Spinal cord (tissue), 10 donors: ENCODE data around the gene HSPA12A. TPM values are rescaled to one million over a fixed set of nuclear protein-coding genes. Genes with fewer than 3 reads are reported as not detected.

Experiments
- DNase-seq, 6 donors: peaks; one replicate each; pipeline versions ENCODE4 v3.0.0 to v3.0.0-alpha.2; 2013 to 2015; ENCODE audit warnings: low spot score in 6 of 6, low read depth in 4 of 6
- H3K27ac ChIP-seq: one replicate; pipeline ENCODE4 v1.5.1; 2013; ENCODE audit warnings: low read depth, low read length, control low read depth
- H3K27me3 ChIP-seq: one replicate; pipeline ENCODE4 v1.6.1; 2013; ENCODE audit warnings: low read length; ENCODE audit not compliant: control insufficient read depth, insufficient read depth
- H3K36me3 ChIP-seq: one replicate; pipeline ENCODE4 v1.6.1; 2013; ENCODE audit warnings: low read length; ENCODE audit not compliant: control insufficient read depth, insufficient read depth
- H3K4me1 ChIP-seq: one replicate; pipeline ENCODE4 v1.6.1; 2013; ENCODE audit warnings: low read length; ENCODE audit not compliant: control insufficient read depth, insufficient read depth
- H3K4me3 ChIP-seq: one replicate; pipeline ENCODE4 v1.5.1; 2013; ENCODE audit warnings: low read depth, low read length, control low read depth
- H3K9me3 ChIP-seq: one replicate; pipeline ENCODE4 v1.6.1; 2013; ENCODE audit warnings: low read length; ENCODE audit not compliant: control insufficient read depth, insufficient read depth
- WGBS: methylation state at CpG from one replicate; pipeline ENCODE4 v1.1.5; 2013; ENCODE audit warnings: missing lambda C conversion rate; ENCODE audit not compliant: insufficient coverage; 5-methylcytosine and 5-hydroxymethylcytosine counted together
- polyA plus RNA-seq, 2 donors: library from polyadenylated mRNA; unstranded; fragments of 120-200 nt; gene quantifications; one replicate each; pipeline ENCODE4 v1.2.1, GENCODE V29; 2013; ENCODE audit not compliant: insufficient read length in 2 of 2
- total RNA-seq, 2 donors: library from RNA; depleted of rRNA in 1 of 2; stranded (reverse); fragments of 120-200 nt in 1 of 2; fragments of >200 nt in 1 of 2; gene quantifications; one replicate each; pipeline versions ENCODE4 v1.2.3 to v1.2.4, GENCODE V29; 2013 to 2014
- donor health status: healthy.

The HSPA12A gene
- total and polyA plus RNA-seq, 4 donors = 35.1 to 106 (median 68.9) TPM

- Histone ChIP-seq H3K27me3 (peaks cover 9% of the 10 kb centered on the region), H3K36me3 (peaks cover 3% of the 10 kb centered on the region), H3K27ac (peak overlapping the region; percentile 49), H3K9me3 (no peaks in the 10 kb centered on the region), H3K4me1 (peaks cover 38% of the 10 kb centered on the region), H3K4me3 (no peak overlapping the region)
- DNase-seq = peak in 2 of 6 donors; percentile 75 to 79
- WGBS = 50% methylated on average over 15 of the region's 17 CpGs
Measured at GRCh38 chr10:116690356-116691322, 51.7 kb downstream of the HSPA12A start.

GRCh38 chr10:116689744-116690143 is 52.6 kb downstream of the HSPA12A start:
- DNase-seq = no peak
- no peak overlapping the region for H3K27ac ChIP-seq
- no peak overlapping the region for H3K4me3 ChIP-seq
- H3K9me3 ChIP-seq = no peaks in the 10 kb centered on the region
- H3K36me3 ChIP-seq = peaks cover 3% of the 10 kb centered on the region
- WGBS = 90% methylated on average over 4 of the region's 4 CpGs
- peaks cover 9% of the 10 kb centered on the region for H3K27me3 ChIP-seq
- H3K4me1 ChIP-seq = peaks cover 37% of the 10 kb centered on the region

GRCh38 chr10:116688741-116689495 is 53.4 kb downstream of the HSPA12A start:
- DNase-seq = no peak
- H3K9me3 ChIP-seq = no peaks in the 10 kb centered on the region
- H3K27ac ChIP-seq = no peak overlapping the region
- H3K27me3 ChIP-seq = peaks cover 2% of the 10 kb centered on the region
- peaks cover 31% of the 10 kb centered on the region for H3K4me1 ChIP-seq
- peaks cover 3% of the 10 kb centered on the region for H3K36me3 ChIP-seq
- H3K4me3 ChIP-seq = no peak overlapping the region
- WGBS = 68% methylated on average over 5 of the region's 7 CpGs

GRCh38 chr10:116688241-116688711 is 54.1 kb downstream of the HSPA12A start:
- Histone ChIP-seq H3K4me1 (peaks cover 31% of the 10 kb centered on the region), H3K36me3 (peaks cover 3% of the 10 kb centered on the region), H3K4me3 (no peak overlapping the region), H3K27me3 (peaks cover 2% of the 10 kb centered on the region), H3K9me3 (no peaks in the 10 kb centered on the region), H3K27ac (no peak overlapping the region)
- 32% methylated on average over 3 of the region's 7 CpGs for WGBS
- peak in 1 of 6 donors; percentile 69 for DNase-seq

GRCh38 chr10:116687633-116688032 is 54.7 kb downstream of the HSPA12A start:
- H3K4me1 ChIP-seq = peaks cover 34% of the 10 kb centered on the region
- H3K36me3 ChIP-seq = peaks cover 3% of the 10 kb centered on the region
- H3K27ac ChIP-seq = no peak overlapping the region
- WGBS = 62% methylated on average over 4 of the region's 6 CpGs
- no peak for DNase-seq
- no peak overlapping the region for H3K4me3 ChIP-seq
- H3K27me3 ChIP-seq = peaks cover 2% of the 10 kb centered on the region
- no peaks in the 10 kb centered on the region for H3K9me3 ChIP-seq

GRCh38 chr10:116686632-116687031 is 55.7 kb downstream of the HSPA12A start:
- Histone ChIP-seq H3K9me3 (no peaks in the 10 kb centered on the region), H3K4me1 (peaks cover 32% of the 10 kb centered on the region), H3K36me3 (peaks cover 3% of the 10 kb centered on the region), H3K27ac (no peak overlapping the region), H3K4me3 (no peak overlapping the region), H3K27me3 (peaks cover 2% of the 10 kb centered on the region)
- no peak for DNase-seq
- 86% methylated on average over 1 of the region's 3 CpGs for WGBS

- no peak for DNase-seq
- WGBS = 100% methylated on average over 6 of the region's 6 CpGs
Measured at GRCh38 chr10:116685807-116686206, 56.6 kb downstream of the HSPA12A start.

GRCh38 chr10:116684781-116685180 is 57.6 kb downstream of the HSPA12A start:
- no peak overlapping the region for H3K4me3 ChIP-seq
- peaks cover 2% of the 10 kb centered on the region for H3K27me3 ChIP-seq
- peaks cover 3% of the 10 kb centered on the region for H3K36me3 ChIP-seq
- no peak overlapping the region for H3K27ac ChIP-seq
- no peaks in the 10 kb centered on the region for H3K9me3 ChIP-seq
- DNase-seq = no peak
- 86% methylated on average over 5 of the region's 5 CpGs for WGBS
- H3K4me1 ChIP-seq = peaks cover 19% of the 10 kb centered on the region

More at GRCh38 chr10:116685807-116686206, 56.6 kb downstream of the HSPA12A start:
- Histone ChIP-seq H3K9me3 (no peaks in the 10 kb centered on the region), H3K27me3 (peaks cover 2% of the 10 kb centered on the region), H3K4me1 (peaks cover 23% of the 10 kb centered on the region), H3K4me3 (no peak overlapping the region), H3K36me3 (peaks cover 3% of the 10 kb centered on the region), H3K27ac (no peak overlapping the region)

- DNase-seq = no peak
- Histone ChIP-seq H3K27ac (no peak overlapping the region), H3K36me3 (peaks cover 3% of the 10 kb centered on the region), H3K9me3 (no peaks in the 10 kb centered on the region), H3K4me1 (peaks cover 14% of the 10 kb centered on the region), H3K27me3 (peaks cover 2% of the 10 kb centered on the region), H3K4me3 (no peak overlapping the region)
- 92% methylated on average over 11 of the region's 11 CpGs for WGBS
Measured at GRCh38 chr10:116683821-116684220, 58.5 kb downstream of the HSPA12A start.
